ENCODE data around the gene ZNF275.

GRCh38 chrX:153347530-153347929 is 13.6 kb downstream of the ZNF275 start:
- TF ChIP-seq EP300 (conservative IDR thresholded peaks at IDR 0.05; ENCODE audit: poor library complexity, severe bottlenecking), result no peak
- no peak for TF ChIP-seq EZH2 (IDR thresholded peaks at IDR 0.05; ENCODE audit: borderline replicate concordance, insufficient read depth, low read length, poor library complexity, severe bottlenecking)
- no peak for TF ChIP-seq CTCF (IDR thresholded peaks at IDR 0.05; ENCODE audit: poor library complexity, severe bottlenecking)
- TF ChIP-seq TAF1 (IDR thresholded peaks at IDR 0.05; ENCODE audit: low read depth), result no peak
- no peak for TF ChIP-seq REST (IDR thresholded peaks at IDR 0.05; ENCODE audit: borderline replicate concordance)
- no peak for TF ChIP-seq RAD21 (conservative IDR thresholded peaks at IDR 0.05)
- TF ChIP-seq MXI1 (conservative IDR thresholded peaks at IDR 0.05; ENCODE audit: poor library complexity, severe bottlenecking), result no peak
- no peak for TF ChIP-seq POLR2AphosphoS5 (IDR thresholded peaks at IDR 0.05)
- no peak for TF ChIP-seq SMC3 (conservative IDR thresholded peaks at IDR 0.05; ENCODE audit: poor library complexity)
